ENCODE data around the gene FGF1. TPM values are rescaled to one million over a fixed set of nuclear protein-coding genes. Genes with fewer than 3 reads are reported as not detected.

FGF1 gene
- polyA plus RNA-seq, 5 donors: 0.64 to 2.2 (median 1.5) TPM

GRCh38 chr5:142585451-142585850, 100.4 kb downstream of the FGF1 start:
- no peak for DNase-seq

- no peak for DNase-seq
Measured at GRCh38 chr5:142584891-142585290, 101.0 kb downstream of the FGF1 start.

GRCh38 chr5:142578161-142578830, 107.6 kb downstream of the FGF1 start:
- DNase-seq: no peak

GRCh38 chr5:142576804-142577203, 109.1 kb downstream of the FGF1 start:
- DNase-seq: no peak

GRCh38 chr5:142576303-142576702, 109.6 kb downstream of the FGF1 start:
- no peak for DNase-seq

- DNase-seq: no peak
Measured at GRCh38 chr5:142572006-142572405, 113.9 kb downstream of the FGF1 start.

- DNase-seq: no peak
Measured at GRCh38 chr5:142571371-142571770, 114.5 kb downstream of the FGF1 start.

GRCh38 chr5:142569905-142570304, 116.0 kb downstream of the FGF1 start:
- no peak for DNase-seq

- DNase-seq: no peak
Measured at GRCh38 chr5:142568996-142569335, 116.9 kb downstream of the FGF1 start.

GRCh38 chr5:142568283-142568995, 117.5 kb downstream of the FGF1 start:
- DNase-seq: no peak

GRCh38 chr5:142561486-142562097, 124.3 kb downstream of the FGF1 start:
- no peak for DNase-seq

GRCh38 chr5:142561029-142561428, 124.9 kb downstream of the FGF1 start:
- no peak for DNase-seq

- DNase-seq: no peak
Measured at GRCh38 chr5:142552107-142552506, 133.8 kb downstream of the FGF1 start.

GRCh38 chr5:142551338-142552067, 134.4 kb downstream of the FGF1 start:
- DNase-seq: peak in 1 of 2 donors; percentile 38

- no peak for DNase-seq
Measured at GRCh38 chr5:142550471-142550870, 135.4 kb downstream of the FGF1 start.

GRCh38 chr5:142549834-142550233, 136.1 kb downstream of the FGF1 start:
- no peak for DNase-seq

GRCh38 chr5:142548739-142549275, 137.1 kb downstream of the FGF1 start:
- peak; percentile 62 to 75 for DNase-seq

- no peak for DNase-seq
Measured at GRCh38 chr5:142547445-142548380, 138.2 kb downstream of the FGF1 start.

GRCh38 chr5:142545650-142546322, 140.1 kb downstream of the FGF1 start:
- no peak for DNase-seq

GRCh38 chr5:142544946-142545649, 140.8 kb downstream of the FGF1 start:
- DNase-seq: no peak

Measured in right lung (tissue), 5 donors.